ENCODE measurements around the gene FAAP20. TPM values are rescaled to one million over a fixed set of nuclear protein-coding genes. Genes with fewer than 3 reads are reported as not detected.

FAAP20 gene
- total RNA-seq, 1 donor from 2014 or later = 93.7 TPM

DNA sequence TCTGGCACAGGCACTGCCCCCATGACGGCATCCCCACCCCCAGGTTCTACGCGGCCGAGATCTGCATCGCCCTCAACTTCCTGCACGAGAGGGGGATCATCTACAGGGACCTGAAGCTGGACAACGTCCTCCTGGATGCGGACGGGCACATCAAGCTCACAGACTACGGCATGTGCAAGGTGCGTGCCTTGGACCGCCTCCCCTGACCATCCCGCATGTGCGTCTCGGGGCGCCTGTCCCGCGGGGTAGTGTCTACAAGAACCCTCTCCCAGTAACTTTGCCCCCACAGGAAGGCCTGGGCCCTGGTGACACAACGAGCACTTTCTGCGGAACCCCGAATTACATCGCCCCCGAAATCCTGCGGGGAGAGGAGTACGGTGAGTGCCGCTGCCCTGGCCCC lies 22.6 kb downstream of the FAAP20 start:
- Mint-ChIP-seq H3K36me3 (ENCODE audit: low read depth) (no peaks in the 10 kb centered on the region), H3K27ac (ENCODE audit: unreplicated experiment) (no peak overlapping the region), H3K4me1 (no peaks in the 10 kb centered on the region), H3K27me3 (ENCODE audit: low read depth) (no peaks in the 10 kb centered on the region), H3K9me3 (no peaks in the 10 kb centered on the region), H3K4me3 (no peak overlapping the region)
- DNase-seq (ENCODE audit: low read depth, low spot score) = no peak
- TF ChIP-seq, protein P1, sequence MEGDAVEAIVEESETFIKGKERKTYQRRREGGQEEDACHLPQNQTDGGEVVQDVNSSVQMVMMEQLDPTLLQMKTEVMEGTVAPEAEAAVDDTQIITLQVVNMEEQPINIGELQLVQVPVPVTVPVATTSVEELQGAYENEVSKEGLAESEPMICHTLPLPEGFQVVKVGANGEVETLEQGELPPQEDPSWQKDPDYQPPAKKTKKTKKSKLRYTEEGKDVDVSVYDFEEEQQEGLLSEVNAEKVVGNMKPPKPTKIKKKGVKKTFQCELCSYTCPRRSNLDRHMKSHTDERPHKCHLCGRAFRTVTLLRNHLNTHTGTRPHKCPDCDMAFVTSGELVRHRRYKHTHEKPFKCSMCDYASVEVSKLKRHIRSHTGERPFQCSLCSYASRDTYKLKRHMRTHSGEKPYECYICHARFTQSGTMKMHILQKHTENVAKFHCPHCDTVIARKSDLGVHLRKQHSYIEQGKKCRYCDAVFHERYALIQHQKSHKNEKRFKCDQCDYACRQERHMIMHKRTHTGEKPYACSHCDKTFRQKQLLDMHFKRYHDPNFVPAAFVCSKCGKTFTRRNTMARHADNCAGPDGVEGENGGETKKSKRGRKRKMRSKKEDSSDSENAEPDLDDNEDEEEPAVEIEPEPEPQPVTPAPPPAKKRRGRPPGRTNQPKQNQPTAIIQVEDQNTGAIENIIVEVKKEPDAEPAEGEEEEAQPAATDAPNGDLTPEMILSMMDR (conservative IDR thresholded peaks at IDR 0.05) = no peak

DNA sequence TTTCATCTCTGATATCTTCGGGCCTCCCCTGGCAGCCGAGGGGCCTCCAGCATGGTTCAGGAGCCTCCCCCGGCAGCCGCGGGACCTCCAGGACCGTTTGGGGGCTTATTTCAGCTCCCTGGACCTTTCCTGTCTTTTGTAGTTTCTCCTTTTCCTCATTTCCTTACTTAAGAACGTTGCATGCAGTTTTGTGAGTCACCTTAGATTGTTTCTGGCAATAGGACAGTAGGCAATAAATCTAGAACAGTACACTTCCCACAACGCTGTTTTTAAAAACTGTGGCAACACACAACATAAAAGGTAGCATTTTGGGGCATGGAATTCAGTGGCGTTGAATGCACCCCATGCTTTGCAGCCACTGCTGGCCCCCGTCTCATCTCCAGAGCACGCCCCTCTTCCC lies 24.4 kb downstream of the FAAP20 start:
- H3K36me3 Mint-ChIP-seq (ENCODE audit: low read depth) = no peaks in the 10 kb centered on the region
- no peaks in the 10 kb centered on the region for H3K27me3 Mint-ChIP-seq (ENCODE audit: low read depth)
- H3K4me1 Mint-ChIP-seq = no peaks in the 10 kb centered on the region
- DNase-seq (ENCODE audit: low read depth, low spot score) = no peak
- TF ChIP-seq, protein P1 (conservative IDR thresholded peaks at IDR 0.05) = no peak
- H3K27ac Mint-ChIP-seq (ENCODE audit: unreplicated experiment) = no peak overlapping the region
- no peak overlapping the region for H3K4me3 Mint-ChIP-seq
- H3K9me3 Mint-ChIP-seq = no peaks in the 10 kb centered on the region

DNA sequence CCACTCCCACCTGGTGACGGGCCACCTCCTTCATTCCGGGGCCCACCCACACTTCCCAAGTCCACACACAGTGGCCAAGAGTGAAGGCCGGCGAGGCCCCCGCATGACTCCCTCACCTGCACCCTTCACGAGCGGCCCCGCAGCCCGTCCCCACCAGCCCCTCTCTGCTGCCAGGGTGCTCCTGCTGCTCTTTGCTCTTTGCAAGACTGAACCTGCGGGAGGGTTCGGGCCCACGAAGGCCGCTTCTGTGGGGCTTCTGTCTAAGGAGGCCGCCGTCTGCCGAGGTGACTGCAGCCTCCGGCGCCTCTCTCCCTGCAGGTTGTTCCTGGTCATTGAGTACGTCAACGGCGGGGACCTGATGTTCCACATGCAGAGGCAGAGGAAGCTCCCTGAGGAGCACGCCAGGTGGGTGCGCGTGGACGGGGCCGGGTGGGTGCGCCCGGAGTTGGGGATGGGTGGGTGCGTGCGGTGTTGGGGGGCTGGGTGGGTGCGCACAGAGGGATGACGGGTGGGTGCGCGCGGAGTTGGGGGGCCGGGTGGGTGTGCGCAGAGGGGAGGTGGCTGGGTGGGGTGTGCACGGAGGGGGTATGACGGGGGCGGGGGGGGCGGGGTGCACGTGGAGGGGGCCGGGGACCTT lies 25.3 kb downstream of the FAAP20 start:
- Mint-ChIP-seq H3K27me3 (ENCODE audit: low read depth) (no peaks in the 10 kb centered on the region), H3K4me1 (no peaks in the 10 kb centered on the region), H3K27ac (ENCODE audit: unreplicated experiment) (no peak overlapping the region), H3K4me3 (no peak overlapping the region), H3K9me3 (no peaks in the 10 kb centered on the region), H3K36me3 (ENCODE audit: low read depth) (no peaks in the 10 kb centered on the region)
- no peak for DNase-seq (ENCODE audit: low read depth, low spot score)
- TF ChIP-seq, protein P1 (conservative IDR thresholded peaks at IDR 0.05) = no peak

DNA sequence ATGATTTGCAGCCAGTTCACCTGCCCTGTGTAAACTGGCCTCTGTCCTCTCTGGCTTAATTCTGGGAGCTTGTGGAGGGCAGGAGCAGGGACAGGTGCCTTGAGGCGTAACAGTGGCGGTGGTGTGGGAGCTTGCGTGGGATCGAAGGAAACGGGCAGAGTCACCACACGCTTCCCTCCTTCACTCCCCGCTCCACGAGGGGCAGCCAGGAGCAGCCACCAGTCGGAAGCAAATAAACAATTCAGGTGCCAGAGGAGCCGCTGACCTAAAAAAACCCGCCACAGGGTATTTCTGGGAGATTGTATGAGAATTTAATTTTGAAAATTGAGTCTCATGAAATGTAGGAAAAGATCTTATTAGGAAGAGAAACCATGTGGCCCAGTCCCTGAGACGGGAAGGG lies 26.0 kb downstream of the FAAP20 start:
- H3K9me3 Mint-ChIP-seq = no peaks in the 10 kb centered on the region
- H3K36me3 Mint-ChIP-seq (ENCODE audit: low read depth) = no peaks in the 10 kb centered on the region
- no peaks in the 10 kb centered on the region for H3K4me1 Mint-ChIP-seq
- DNase-seq (ENCODE audit: low read depth, low spot score) = no peak
- H3K27ac Mint-ChIP-seq (ENCODE audit: unreplicated experiment) = no peak overlapping the region
- no peaks in the 10 kb centered on the region for H3K27me3 Mint-ChIP-seq (ENCODE audit: low read depth)
- no peak overlapping the region for H3K4me3 Mint-ChIP-seq
- TF ChIP-seq, protein P1 (conservative IDR thresholded peaks at IDR 0.05) = no peak

DNA sequence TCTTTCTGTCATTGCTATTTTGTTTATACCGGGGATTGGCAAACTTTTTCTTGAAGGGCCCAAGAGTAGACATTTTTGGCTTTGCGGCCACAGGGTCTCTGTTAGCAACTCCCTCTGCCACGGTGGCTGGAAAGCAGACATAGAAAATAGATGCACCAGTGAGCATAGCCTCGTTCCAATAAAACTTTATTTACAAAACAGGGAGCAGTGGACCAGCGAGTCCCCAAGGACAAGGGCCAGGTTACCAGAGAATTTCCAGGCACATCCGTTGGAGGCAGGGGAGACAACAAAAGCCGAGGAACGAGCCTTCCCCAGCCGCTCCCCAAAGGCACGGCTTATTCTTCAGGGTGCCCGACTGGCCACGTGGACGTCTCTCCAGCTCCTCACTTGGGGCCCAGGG lies 26.5 kb downstream of the FAAP20 start:
- Mint-ChIP-seq H3K27me3 (ENCODE audit: low read depth) (no peaks in the 10 kb centered on the region), H3K36me3 (ENCODE audit: low read depth) (no peaks in the 10 kb centered on the region), H3K4me1 (no peaks in the 10 kb centered on the region), H3K4me3 (no peak overlapping the region), H3K27ac (ENCODE audit: unreplicated experiment) (no peak overlapping the region), H3K9me3 (no peaks in the 10 kb centered on the region)
- no peak for DNase-seq (ENCODE audit: low read depth, low spot score)
- TF ChIP-seq, protein P1 (conservative IDR thresholded peaks at IDR 0.05) = no peak
